Body of pancreas (tissue), 4 donors: ENCODE data around the gene DEPDC7.
"Not testable (repeated sequence)": the region's sequence is repeated elsewhere in the genome, so short reads cannot be mapped to it uniquely, and the experiment has no call there.

ENCODE experiments used
- CTCF ChIP-seq, 7 experiments: fragments of 450-650 bp in 4 of 7; fragments of 200-600 bp in 3 of 7; sonication (generic) in 3 of 7; IDR thresholded peaks; one replicate each; pipeline ENCODE4 v1.5.1; 2016 to 2019; ENCODE audit warnings: antibody characterized with exemption in 7 of 7
- POLR2A ChIP-seq, 3 donors: fragments of 450-650 bp; IDR thresholded peaks; one replicate each; pipeline ENCODE4 v1.6.1; 2016; ENCODE audit warnings: antibody characterized with exemption in 3 of 3, mild to moderate bottlenecking in 2 of 3

GRCh38 chr11:33048701-33049100 is 33.0 kb downstream of the DEPDC7 start:
- not testable (repeated sequence) for TF ChIP-seq CTCF, POLR2A (IDR thresholded peaks at IDR 0.05)
